Measurements from ENCODE around the gene NR4A2. TPM values are rescaled to one million over a fixed set of nuclear protein-coding genes. Genes with fewer than 3 reads are reported as not detected.

NR4A2 gene
- total RNA-seq, 2 experiments from 2014 or later, result 0.59 TPM; not detected in 1

DNA sequence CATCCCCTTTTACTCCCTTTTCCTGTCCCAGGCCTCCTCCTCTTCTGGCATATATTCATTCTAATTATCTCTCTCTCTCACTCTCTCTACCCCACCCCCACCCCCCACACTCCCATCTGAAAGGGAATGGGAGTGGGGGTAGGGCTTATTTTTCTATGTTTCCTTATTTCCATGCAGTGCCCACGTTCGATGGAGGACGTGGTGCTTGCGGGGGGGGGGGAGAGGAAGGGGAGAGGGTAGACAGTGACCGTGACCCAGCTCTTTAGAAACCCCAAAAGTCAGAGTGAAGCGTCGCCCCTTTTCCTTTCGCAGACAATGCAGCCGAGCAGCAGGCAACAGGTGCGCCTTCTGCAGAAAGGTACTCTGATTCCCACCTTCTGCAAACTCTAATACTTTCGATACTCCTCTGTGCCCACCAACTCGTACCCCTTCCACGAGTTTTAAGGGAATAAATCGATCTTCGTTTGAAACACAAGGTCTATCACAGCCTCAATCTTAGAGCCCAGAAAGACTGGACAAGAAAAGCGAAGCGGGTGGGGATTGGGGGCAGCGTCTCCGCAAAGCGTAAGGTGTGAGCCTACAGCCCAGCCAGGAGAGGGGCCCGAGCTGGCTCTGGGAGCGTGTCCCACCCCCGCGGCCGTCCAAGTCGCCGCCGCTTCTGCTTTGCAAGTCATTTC is 891 bp upstream of the NR4A2 start:
- H3K79me2 ChIP-seq (ENCODE audit: insufficient read depth, low read depth, low read length), result no peaks in the 10 kb centered on the region
- H3K27ac ChIP-seq (ENCODE audit: low read depth, low read length, poor library complexity, severe bottlenecking), result no peak overlapping the region
- peak overlapping the region; percentile 68 for H3K4me3 ChIP-seq (ENCODE audit: low read depth, low read length, poor library complexity, severe bottlenecking)
- ChIA-PET POLR2A (interaction anchor here (0.6 to 1.3 kb wide), 2 partner anchors 17 to 90 kb away, joined by 4 read pairs; no protein-coding TSS in a partner anchor), CTCF (ENCODE audit: unreplicated experiment) (no interaction called here)
- H3K4me2 ChIP-seq (ENCODE audit: low read length), result peak overlapping the region; percentile 81
- peak overlapping the region; percentile 49; the same call in 1 of the 2 replicates for H2AFZ ChIP-seq (ENCODE audit: low read length)
- peaks cover 10% of the 10 kb centered on the region for H3K4me1 ChIP-seq (ENCODE audit: insufficient read depth, low read length, poor library complexity, severe bottlenecking)
- BruUV-seq (replicated peaks), result no TSS peak
- no peak for TF ChIP-seq EZH2phosphoT487 (IDR thresholded peaks at IDR 0.05; ENCODE audit: borderline replicate concordance, low read depth, low read length)
- TF ChIP-seq, protein P1, sequence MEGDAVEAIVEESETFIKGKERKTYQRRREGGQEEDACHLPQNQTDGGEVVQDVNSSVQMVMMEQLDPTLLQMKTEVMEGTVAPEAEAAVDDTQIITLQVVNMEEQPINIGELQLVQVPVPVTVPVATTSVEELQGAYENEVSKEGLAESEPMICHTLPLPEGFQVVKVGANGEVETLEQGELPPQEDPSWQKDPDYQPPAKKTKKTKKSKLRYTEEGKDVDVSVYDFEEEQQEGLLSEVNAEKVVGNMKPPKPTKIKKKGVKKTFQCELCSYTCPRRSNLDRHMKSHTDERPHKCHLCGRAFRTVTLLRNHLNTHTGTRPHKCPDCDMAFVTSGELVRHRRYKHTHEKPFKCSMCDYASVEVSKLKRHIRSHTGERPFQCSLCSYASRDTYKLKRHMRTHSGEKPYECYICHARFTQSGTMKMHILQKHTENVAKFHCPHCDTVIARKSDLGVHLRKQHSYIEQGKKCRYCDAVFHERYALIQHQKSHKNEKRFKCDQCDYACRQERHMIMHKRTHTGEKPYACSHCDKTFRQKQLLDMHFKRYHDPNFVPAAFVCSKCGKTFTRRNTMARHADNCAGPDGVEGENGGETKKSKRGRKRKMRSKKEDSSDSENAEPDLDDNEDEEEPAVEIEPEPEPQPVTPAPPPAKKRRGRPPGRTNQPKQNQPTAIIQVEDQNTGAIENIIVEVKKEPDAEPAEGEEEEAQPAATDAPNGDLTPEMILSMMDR (conservative IDR thresholded peaks at IDR 0.05; ENCODE audit: low read length), result no peak
- DNase-seq (ENCODE audit: low spot score), result no peak
- intact Hi-C loops (cut with micrococcal nuclease; ENCODE audit: unreplicated experiment), result no loop called here
- no peaks in the 10 kb centered on the region for H3K36me3 ChIP-seq (ENCODE audit: insufficient read depth, low read length)
- H3K9me3 ChIP-seq (ENCODE audit: low read length), result no peaks in the 10 kb centered on the region
- no peaks in the 10 kb centered on the region for H3K9me2 ChIP-seq (ENCODE audit: insufficient read depth, low read length)
- no peaks in the 10 kb centered on the region for H4K20me1 ChIP-seq (ENCODE audit: insufficient read depth, low read length)

DNA sequence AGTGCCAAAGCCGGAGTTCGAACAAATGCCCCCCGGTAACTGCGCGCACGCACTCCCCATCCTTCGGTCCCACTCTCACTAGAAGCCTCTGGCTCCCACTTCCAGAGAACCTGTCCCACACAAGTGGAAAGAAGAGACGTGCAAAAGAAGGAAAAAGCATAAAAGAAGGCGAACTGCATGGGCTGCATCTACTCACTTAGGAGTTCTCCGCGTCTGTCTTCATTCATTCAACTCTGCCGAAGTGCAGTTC is 312 bp downstream of the NR4A2 start:
- Histone ChIP-seq H3K9me3 (ENCODE audit: low read length) (no peaks in the 10 kb centered on the region), H4K20me1 (ENCODE audit: insufficient read depth, low read length) (no peaks in the 10 kb centered on the region), H3K27ac (ENCODE audit: low read depth, low read length, poor library complexity, severe bottlenecking) (no peak overlapping the region), H3K4me1 (ENCODE audit: insufficient read depth, low read length, poor library complexity, severe bottlenecking) (peaks cover 10% of the 10 kb centered on the region), H3K4me3 (ENCODE audit: low read depth, low read length, poor library complexity, severe bottlenecking) (no peak overlapping the region), H3K36me3 (ENCODE audit: insufficient read depth, low read length) (no peaks in the 10 kb centered on the region), H3K4me2 (ENCODE audit: low read length) (no peak overlapping the region), H2AFZ (ENCODE audit: low read length) (no peak overlapping the region), H3K79me2 (ENCODE audit: insufficient read depth, low read depth, low read length) (no peaks in the 10 kb centered on the region), H3K9me2 (ENCODE audit: insufficient read depth, low read length) (no peaks in the 10 kb centered on the region)
- no peak for TF ChIP-seq EZH2phosphoT487 (IDR thresholded peaks at IDR 0.05; ENCODE audit: borderline replicate concordance, low read depth, low read length)
- ChIA-PET CTCF (ENCODE audit: unreplicated experiment) (no interaction called here), POLR2A (no interaction called here)
- BruUV-seq (replicated peaks), result no TSS peak
- no peak for DNase-seq (ENCODE audit: low spot score)
- intact Hi-C loops (cut with micrococcal nuclease; ENCODE audit: unreplicated experiment), result no loop called here

DNA sequence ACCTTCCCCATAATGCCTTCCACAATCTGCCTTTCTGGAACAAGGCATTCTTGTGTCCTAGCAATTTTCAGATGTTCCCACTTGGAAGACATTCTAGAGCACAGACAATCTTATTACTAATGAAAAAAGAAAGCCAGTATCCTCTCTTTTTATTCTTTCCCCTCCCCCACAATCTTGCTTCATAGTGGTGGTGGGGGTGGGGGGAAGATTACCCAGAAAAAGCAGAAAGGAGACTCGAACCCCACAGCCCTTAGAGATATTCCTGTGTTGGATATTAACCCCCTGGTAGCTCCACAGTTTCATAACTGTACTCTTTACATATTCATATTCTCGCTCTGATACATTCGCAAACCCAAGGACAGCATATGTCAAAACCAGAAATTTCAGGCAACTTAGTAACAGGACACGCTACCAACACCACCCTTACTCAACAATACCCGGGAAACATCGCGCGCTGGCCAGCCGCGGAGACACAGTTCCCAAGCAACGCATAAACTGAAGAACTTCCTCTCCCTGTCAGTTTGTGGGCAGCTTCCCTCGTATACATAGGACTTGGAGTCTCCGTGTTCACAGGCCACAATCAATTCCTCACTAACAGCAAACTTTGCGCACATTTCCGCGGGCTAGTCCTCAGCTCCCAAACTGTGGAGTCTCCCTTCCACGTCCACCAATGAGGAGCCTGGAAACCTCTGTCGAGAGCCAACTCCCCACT is 793 bp downstream of the NR4A2 start:
- Histone ChIP-seq H3K4me2 (ENCODE audit: low read length) (no peak overlapping the region), H3K36me3 (ENCODE audit: insufficient read depth, low read length) (no peaks in the 10 kb centered on the region), H3K9me3 (ENCODE audit: low read length) (no peaks in the 10 kb centered on the region), H2AFZ (ENCODE audit: low read length) (no peak overlapping the region), H3K4me3 (ENCODE audit: low read depth, low read length, poor library complexity, severe bottlenecking) (no peak overlapping the region), H4K20me1 (ENCODE audit: insufficient read depth, low read length) (no peaks in the 10 kb centered on the region), H3K27ac (ENCODE audit: low read depth, low read length, poor library complexity, severe bottlenecking) (no peak overlapping the region), H3K4me1 (ENCODE audit: insufficient read depth, low read length, poor library complexity, severe bottlenecking) (peaks cover 10% of the 10 kb centered on the region), H3K9me2 (ENCODE audit: insufficient read depth, low read length) (no peaks in the 10 kb centered on the region), H3K79me2 (ENCODE audit: insufficient read depth, low read depth, low read length) (no peaks in the 10 kb centered on the region)
- TF ChIP-seq, protein P1 (conservative IDR thresholded peaks at IDR 0.05; ENCODE audit: low read length), result no peak
- TF ChIP-seq EZH2phosphoT487 (IDR thresholded peaks at IDR 0.05; ENCODE audit: borderline replicate concordance, low read depth, low read length), result no peak
- intact Hi-C loops (cut with micrococcal nuclease; ENCODE audit: unreplicated experiment), result no loop called here
- BruUV-seq (replicated peaks), result no TSS peak
- DNase-seq (ENCODE audit: low spot score), result no peak
- POLR2A ChIA-PET, result interaction anchor here (0.7 to 1.0 kb wide), 2 partner anchors 16 to 28 kb away, joined by 3 to 4 read pairs; no protein-coding TSS in a partner anchor
- CTCF ChIA-PET (ENCODE audit: unreplicated experiment), result no interaction called here
